ENCODE results near the gene MTFMT.
A peak's percentile ranks its signal among the peaks of the same experiment; 100 is the strongest.
"Not testable (repeated sequence)": the region's sequence is repeated elsewhere in the genome, so short reads cannot be mapped to it uniquely, and the experiment has no call there.

MTFMT gene

GRCh38 chr15:65060641-65061397, 31.4 kb upstream of the MTFMT start:
- DNase-seq (ENCODE audit: low read depth in 1 of 2, low spot score in 1 of 2): no peak

GRCh38 chr15:65059931-65060596, 30.6 kb upstream of the MTFMT start:
- no peak for DNase-seq (ENCODE audit: low read depth in 1 of 2, low spot score in 1 of 2)

- DNase-seq (ENCODE audit: low read depth in 1 of 2, low spot score in 1 of 2): no peak
Measured at GRCh38 chr15:65059369-65059750, 29.9 kb upstream of the MTFMT start.

- no peak for DNase-seq (ENCODE audit: low read depth in 1 of 2, low spot score in 1 of 2)
Measured at GRCh38 chr15:65058394-65059368, 29.2 kb upstream of the MTFMT start.

- DNase-seq (ENCODE audit: low read depth in 1 of 2, low spot score in 1 of 2): no peak
Measured at GRCh38 chr15:65057549-65057940, 28.1 kb upstream of the MTFMT start.

GRCh38 chr15:65056868-65057548, 27.6 kb upstream of the MTFMT start:
- no peak for DNase-seq (ENCODE audit: low read depth in 1 of 2, low spot score in 1 of 2)

GRCh38 chr15:65056106-65056505, 26.7 kb upstream of the MTFMT start:
- DNase-seq (ENCODE audit: low read depth in 1 of 2, low spot score in 1 of 2): no peak

GRCh38 chr15:65055201-65055870, 25.9 kb upstream of the MTFMT start:
- no peak for DNase-seq (ENCODE audit: low read depth in 1 of 2, low spot score in 1 of 2)

- DNase-seq (ENCODE audit: low read depth in 1 of 2, low spot score in 1 of 2): peak; percentile 20 to 27
Measured at GRCh38 chr15:65054333-65055200, 25.1 kb upstream of the MTFMT start.

- DNase-seq (ENCODE audit: low read depth in 1 of 2, low spot score in 1 of 2): no peak
Measured at GRCh38 chr15:65052956-65053355, 23.5 kb upstream of the MTFMT start.

- DNase-seq (ENCODE audit: low read depth in 1 of 2, low spot score in 1 of 2): no peak
Measured at GRCh38 chr15:65051266-65051665, 21.8 kb upstream of the MTFMT start.

GRCh38 chr15:65050270-65050669, 20.8 kb upstream of the MTFMT start:
- no peak for DNase-seq (ENCODE audit: low read depth in 1 of 2, low spot score in 1 of 2)

- DNase-seq (ENCODE audit: low read depth in 1 of 2, low spot score in 1 of 2): peak; percentile 59 to 84
Measured at GRCh38 chr15:65049418-65049840, 20.0 kb upstream of the MTFMT start.

GRCh38 chr15:65048241-65048640, 18.8 kb upstream of the MTFMT start:
- no peak for DNase-seq (ENCODE audit: low read depth in 1 of 2, low spot score in 1 of 2)

GRCh38 chr15:65044724-65045481, 15.5 kb upstream of the MTFMT start, which contains the start of gene SLC51B:
Gene SLC51B, plus strand, starts transcription at chr15:65045387. Its CDS starts 4,618 bp downstream, at chr15:65050005.
- no peak for DNase-seq (ENCODE audit: low read depth in 1 of 2, low spot score in 1 of 2)

- not testable (repeated sequence) for DNase-seq (ENCODE audit: low read depth in 1 of 2, low spot score in 1 of 2)
Measured at GRCh38 chr15:65044218-65044617, 14.8 kb upstream of the MTFMT start.

- DNase-seq (ENCODE audit: low read depth in 1 of 2, low spot score in 1 of 2): no peak
Measured at GRCh38 chr15:65042776-65043327, 13.4 kb upstream of the MTFMT start.

- no peak for DNase-seq (ENCODE audit: low read depth in 1 of 2, low spot score in 1 of 2)
Measured at GRCh38 chr15:65041787-65042186, 12.3 kb upstream of the MTFMT start.

Measured in activated CD4-positive, alpha-beta T cell treated with anti-CD3 and anti-CD28 coated beads, Interleukin-2, amount 50 U/mL, for 24 hours (primary cell).